HG02642 (cell line): ENCODE data around the gene IGF2BP2.
"Not testable (repeated sequence)": the region's sequence is repeated elsewhere in the genome, so short reads cannot be mapped to it uniquely, and the experiment has no call there.

Experiments
- ATAC-seq: cut with Tn5 transposase; IDR thresholded peaks from one replicate; pipeline ENCODE4 v1.9.1; 2021; ENCODE audit warnings: mild to moderate bottlenecking; ENCODE audit not compliant: unreplicated experiment, poor library complexity

The IGF2BP2 gene

GRCh38 chr3:185813205-185813604, 11.6 kb downstream of the IGF2BP2 start:
- ATAC-seq: no peak

- ATAC-seq: no peak
Observed at GRCh38 chr3:185807445-185808068, 17.3 kb downstream of the IGF2BP2 start.

- not testable (repeated sequence) for ATAC-seq
Observed at GRCh38 chr3:185798831-185799110, 26.1 kb downstream of the IGF2BP2 start.

DNA sequence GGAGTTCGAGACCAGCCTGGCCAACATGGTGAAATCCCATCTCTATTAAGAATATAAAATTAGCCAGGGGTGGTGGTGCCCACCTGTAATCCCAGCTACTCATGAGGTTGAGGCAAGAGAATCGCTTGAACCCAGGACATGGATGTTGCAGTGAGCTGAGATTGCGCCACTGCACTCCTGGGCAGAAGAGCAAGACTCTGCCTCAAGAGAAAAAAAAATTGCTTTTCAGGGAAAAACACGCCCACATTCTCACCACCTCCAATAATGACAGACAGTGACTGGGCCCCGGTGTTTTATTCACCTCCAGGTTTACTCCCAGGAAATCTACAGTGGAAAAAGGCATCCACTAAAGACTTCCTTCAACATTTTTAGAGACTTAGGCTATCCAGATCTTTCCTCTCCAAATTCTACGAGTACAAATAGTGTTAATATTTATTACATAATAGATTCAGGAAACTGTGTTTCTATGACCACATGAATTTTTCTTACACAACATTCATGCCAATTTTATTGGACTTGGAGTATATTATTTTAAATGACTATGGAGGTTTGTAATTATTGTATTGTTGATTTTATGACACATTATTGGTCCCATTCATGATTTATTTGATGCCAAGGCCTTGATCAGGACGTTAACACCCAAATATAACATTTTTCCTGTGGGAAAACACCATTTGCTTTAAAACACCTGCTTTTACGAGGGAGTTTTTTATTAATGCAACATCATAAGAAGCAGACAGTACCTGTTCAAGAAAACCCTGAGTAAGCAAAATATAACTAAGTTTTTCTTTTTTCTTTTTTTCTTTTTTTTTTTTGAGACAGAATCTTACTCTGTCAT, 26.6 kb downstream of the IGF2BP2 start:
- no peak for ATAC-seq

DNA sequence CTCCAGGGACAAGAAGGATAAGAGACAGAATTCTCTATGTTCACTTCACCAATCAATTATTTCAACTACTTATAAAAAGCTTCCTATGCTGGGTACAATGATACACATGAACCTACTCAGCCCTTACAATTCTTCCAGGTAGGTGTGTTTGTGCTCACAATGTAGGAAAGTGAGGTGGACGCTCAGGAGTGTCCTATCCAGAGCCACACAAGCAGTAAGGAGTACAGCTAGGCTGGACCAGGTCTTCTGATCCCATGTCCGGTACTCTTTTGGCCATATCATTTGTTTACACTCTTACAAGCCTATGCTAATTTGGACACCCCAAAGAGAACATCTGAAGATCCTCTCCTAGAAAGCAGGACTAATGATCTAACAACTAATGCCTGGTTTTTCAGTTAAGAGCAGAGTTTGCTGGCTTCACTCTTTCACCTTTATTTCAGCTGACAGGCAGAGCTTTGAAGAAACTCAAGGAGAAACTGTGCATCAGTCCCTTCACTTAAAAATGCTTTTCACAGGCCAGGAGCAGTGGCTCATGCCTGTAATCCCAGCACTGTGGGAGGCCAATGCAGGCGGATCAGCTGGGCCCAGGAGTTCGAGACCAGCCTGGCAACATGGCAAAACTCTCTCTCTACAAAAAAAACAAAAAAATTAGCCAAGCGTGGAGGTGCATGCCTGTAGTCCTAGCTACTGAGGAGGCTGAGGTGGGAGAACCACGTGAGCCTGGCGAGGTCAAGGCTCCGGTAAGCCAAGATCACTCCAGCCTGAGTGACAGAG, 27.5 kb downstream of the IGF2BP2 start:
- ATAC-seq: no peak

- ATAC-seq: no peak
Observed at GRCh38 chr3:185796431-185797107, 28.3 kb downstream of the IGF2BP2 start.

GRCh38 chr3:185793381-185793780, 31.5 kb downstream of the IGF2BP2 start:
- ATAC-seq: no peak

- no peak for ATAC-seq
Observed at GRCh38 chr3:185792955-185793354, 31.9 kb downstream of the IGF2BP2 start.

- ATAC-seq: no peak
Observed at GRCh38 chr3:185789891-185790830, 34.7 kb downstream of the IGF2BP2 start.

DNA sequence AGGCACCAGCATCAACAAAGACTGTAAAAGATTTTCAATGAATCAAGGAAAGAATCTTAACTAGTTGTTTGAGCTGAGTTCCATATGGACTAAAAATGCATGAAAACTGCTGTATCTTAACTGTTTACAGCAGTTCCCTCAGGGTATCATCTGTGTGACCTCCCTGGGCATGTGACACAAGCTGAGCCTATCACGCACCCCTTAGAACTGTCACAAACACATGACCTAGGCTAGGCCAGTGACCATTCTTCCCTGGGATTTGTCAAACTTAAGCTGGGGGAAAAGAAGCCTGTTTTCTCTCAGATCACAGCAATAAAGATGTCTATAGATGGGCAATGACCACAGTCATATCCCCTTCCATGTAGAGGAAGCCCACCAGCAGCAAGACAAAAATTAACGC, 35.7 kb downstream of the IGF2BP2 start:
- ATAC-seq: no peak

DNA sequence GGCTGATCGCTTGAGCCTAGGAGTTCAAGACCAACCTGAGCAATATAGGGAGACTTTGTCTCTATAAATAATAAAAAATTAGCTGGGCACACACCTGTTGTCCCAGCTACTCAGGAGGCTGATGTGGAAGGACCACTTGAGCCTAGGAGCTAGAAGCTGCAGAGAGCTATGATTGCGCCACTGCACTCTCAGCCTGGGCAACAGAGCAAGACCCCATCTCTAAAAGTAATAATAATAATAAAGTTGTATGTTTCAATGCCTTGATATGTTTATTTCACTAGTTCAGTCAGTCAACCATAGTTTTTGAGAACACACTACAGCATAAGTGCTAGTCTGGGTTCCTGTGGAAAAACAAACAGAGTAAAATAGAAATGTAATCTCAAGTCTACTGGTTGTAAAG, 36.5 kb downstream of the IGF2BP2 start:
- ATAC-seq: no peak

- no peak for ATAC-seq
Observed at GRCh38 chr3:185786956-185787877, 37.6 kb downstream of the IGF2BP2 start.

GRCh38 chr3:185786258-185786657, 38.6 kb downstream of the IGF2BP2 start:
- not testable (repeated sequence) for ATAC-seq

GRCh38 chr3:185784317-185784716, 40.5 kb downstream of the IGF2BP2 start:
- ATAC-seq: no peak

- ATAC-seq: no peak
Observed at GRCh38 chr3:185781759-185782158, 43.1 kb downstream of the IGF2BP2 start.

DNA sequence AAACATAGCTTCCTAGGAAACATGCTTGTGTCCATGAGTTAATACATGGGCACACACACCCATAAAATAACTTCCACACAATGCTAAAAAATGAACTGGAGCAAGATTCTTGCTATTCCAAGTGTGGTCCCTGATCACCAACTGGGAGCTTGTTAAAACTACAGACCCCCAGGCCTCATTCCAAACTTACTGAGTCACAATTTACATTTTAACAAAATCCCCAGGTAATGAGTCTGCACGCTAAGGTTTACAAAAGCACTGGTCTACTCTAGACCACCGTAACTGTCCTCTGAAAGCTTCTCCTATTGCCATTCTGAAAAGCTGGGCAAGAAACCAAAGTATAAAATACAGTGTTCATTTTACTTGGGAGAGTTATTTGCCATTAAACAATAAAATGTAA, 45.4 kb downstream of the IGF2BP2 start:
- no peak for ATAC-seq

- ATAC-seq: no peak
Observed at GRCh38 chr3:185778821-185779220, 46.0 kb downstream of the IGF2BP2 start.

DNA sequence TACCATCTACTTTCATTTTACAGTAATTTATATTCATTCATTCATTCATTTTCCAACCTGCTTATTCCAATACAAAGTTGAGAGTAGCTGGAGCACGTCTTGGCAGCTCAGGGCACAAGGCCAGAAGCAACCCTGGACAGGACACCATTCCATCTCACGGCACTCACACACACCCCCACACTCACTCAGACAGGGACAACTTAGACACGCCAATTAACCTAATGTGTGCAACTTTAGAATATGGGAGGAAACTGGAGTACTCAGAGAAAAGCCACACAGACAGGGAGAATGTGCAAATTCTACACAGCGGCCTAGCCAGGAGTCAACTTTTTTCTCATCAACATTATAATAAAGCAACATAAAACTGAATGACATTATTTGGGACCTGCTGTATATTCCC, 46.7 kb downstream of the IGF2BP2 start:
- no peak for ATAC-seq

DNA sequence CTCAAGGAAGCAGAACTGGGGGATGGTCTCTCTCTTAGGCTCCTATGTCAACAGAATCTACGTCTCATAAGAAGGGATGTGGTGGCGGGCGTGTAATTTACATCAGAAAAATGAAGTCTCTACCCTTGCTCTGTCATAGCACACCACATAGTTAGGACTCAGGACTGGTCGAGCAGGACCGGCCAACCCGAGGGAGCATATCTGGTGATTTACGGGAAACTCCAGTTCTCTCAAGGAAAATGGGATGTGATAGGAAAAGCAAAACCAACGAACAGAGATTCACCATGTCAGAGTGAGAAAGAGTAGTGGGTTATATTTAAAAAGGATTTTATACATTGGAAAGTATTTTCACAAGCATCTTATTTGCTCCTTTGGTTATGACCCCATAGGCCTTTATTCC, 54.7 kb downstream of the IGF2BP2 start:
- no peak for ATAC-seq
